Right lung (tissue), 5 donors: ENCODE results near the gene SCPEP1. TPM values are rescaled to one million over a fixed set of nuclear protein-coding genes. Genes with fewer than 3 reads are reported as not detected.

Experiments
- DNase-seq, 2 donors: peaks; one replicate each; pipeline ENCODE4 v3.0.0-alpha.2; 2013
- polyA plus RNA-seq, 5 donors: library from polyadenylated mRNA; unstranded; fragments of 120-200 nt; gene quantifications; one replicate each; pipeline versions ENCODE4 v1.2.1 to v1.2.3, GENCODE V29; 2013; ENCODE audit warnings: inconsistent platforms in 1 of 5, low replicate concordance in 1 of 5; ENCODE audit not compliant: insufficient read length in 5 of 5, insufficient read depth in 1 of 5

Gene SCPEP1
- polyA plus RNA-seq, 5 donors: 48.7 to 61.9 (median 54.9) TPM

- DNase-seq: no peak
These were observed 59.5 kb downstream of the SCPEP1 start for GRCh38 chr17:57037411-57037810.

DNA sequence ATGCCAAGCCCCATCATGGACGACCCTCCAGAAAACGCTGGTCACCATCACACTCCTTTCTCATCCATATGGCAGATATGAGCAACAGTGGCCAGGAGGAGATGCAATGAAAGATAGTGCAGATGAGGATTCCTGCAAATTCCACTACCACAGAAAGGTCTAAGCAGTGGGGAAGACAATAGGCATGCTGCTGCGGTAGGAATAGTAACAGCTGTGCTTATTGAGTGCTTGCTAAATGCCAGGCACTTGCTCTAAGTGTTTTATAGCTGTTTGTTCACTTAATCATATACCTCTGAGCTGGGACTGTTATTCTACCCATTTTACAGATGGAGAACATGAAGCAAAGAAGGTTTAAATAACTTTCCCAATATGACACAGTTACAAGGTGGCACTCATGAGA lies 60.6 kb downstream of the SCPEP1 start:
- no peak for DNase-seq

DNA sequence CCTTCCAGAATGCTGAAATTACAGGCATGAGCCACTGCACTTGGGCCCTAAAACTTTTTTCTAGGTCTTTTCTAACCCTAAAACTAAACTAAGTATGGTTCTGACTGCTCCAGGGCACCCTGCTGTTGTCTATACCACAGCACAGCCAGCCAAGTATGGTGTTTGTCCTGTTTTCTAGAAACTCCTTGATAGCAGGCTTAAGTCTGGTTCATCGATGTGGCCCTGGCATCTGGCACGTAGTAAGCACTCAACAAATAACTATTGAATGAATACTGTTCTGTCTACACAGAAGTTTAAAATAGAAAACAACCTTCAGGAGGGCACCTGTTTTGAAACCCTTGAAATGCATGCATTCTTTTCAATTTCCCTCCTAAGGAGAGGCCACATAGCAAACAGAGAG lies 62.6 kb downstream of the SCPEP1 start:
- DNase-seq: no peak

GRCh38 chr17:57043276-57043675 lies 65.3 kb downstream of the SCPEP1 start:
- no peak for DNase-seq

DNA sequence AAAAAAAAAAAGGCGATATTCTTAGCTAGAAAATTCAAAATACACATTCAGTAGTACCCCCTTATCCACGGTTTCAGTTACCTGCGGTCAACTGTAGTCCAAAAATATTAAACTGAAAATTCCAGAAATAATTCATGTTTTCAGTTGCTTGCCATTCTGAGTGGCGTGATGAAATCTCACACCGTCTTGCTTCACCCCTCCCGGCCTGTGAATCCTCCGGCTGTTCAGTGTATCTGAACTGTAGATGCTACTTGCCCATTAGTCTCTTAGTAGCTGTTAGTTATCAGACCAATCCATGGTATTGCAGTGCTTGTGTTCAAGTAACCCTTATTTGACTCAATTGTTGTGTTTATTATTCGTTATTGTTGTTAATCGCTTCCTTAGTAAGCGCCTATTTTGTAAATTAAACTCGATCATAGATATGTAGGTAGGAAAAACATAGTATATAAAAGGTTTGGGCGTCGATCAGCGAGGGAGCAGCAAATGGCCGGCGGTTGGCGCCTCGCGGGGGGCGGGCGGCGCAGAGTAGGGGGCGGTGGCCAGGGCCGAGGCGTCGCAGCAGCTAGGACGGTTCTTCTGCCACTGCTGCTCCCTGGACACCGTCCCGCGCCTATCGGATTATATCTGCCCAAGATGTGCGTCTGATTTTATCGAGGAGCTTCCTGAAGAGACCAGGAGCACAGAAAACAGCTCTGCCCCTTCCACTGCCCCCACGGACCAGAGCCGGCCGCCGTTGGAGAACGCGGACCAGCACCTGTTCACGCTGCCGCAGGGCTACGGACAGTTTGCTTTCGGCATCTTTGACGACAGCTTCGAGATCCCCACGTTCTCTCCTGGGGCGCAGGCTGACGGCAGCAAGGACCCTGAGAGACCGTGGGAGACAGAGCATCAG lies 67.3 kb downstream of the SCPEP1 start:
- DNase-seq: no peak

DNA sequence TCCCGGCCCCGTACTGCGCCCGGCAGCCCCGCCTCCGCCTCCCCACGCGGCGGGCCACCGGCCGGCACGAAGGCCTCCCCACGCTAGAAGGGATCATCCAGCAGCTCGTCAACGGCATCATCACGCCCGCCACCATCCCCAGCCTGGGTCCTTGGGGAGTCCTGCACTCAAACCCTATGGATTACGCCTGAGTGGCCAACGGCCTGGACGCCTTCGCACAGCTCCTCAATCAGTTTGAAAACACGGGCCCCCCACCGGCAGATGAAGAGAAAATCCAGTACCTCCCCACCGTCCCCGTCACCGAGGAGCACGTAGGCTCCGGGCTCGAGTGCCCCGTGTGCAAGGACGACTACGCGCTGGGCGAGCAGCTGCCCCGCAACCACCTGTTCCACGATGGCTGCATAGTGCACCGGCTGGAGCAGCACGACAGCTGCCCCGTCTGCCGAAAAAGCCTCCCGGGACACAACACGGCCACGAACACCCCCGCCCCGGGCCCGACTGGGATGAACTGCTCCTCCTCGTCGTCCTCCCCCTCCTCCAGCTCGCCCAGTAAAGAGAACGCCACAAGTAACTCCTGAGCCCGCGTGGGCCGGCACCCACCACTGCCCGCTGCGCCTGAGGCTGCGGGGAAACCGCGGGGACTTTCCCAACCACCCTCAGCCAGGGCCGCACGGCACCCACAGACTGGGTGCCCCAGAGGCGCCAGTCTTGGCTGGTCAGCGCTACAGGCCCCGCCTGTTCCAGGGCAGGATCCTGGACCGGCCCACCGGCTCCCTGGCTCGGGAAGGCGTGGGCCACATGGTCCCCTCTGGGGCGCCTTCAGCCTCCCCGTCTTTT lies 68.2 kb downstream of the SCPEP1 start:
- DNase-seq: no peak

DNA sequence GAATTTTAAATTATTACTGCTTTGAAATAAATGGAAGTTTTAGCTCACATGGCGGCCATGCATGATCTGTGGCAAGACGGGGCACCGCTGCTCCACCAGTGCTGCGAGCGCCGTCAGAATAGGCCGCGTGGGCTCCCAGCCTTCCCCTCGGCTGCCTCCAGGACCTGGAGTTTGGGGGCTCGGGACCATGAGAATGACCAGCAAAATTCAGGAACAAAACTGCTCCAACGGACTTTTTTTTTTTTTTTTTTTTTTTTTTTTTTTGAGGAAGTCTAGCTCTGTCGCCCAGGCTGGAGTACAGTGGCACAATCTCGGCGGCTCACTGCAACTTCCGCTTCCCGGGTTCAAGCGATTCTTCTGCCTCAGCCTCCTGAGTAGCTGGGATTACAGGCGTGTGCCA lies 68.8 kb downstream of the SCPEP1 start:
- no peak for DNase-seq

DNA sequence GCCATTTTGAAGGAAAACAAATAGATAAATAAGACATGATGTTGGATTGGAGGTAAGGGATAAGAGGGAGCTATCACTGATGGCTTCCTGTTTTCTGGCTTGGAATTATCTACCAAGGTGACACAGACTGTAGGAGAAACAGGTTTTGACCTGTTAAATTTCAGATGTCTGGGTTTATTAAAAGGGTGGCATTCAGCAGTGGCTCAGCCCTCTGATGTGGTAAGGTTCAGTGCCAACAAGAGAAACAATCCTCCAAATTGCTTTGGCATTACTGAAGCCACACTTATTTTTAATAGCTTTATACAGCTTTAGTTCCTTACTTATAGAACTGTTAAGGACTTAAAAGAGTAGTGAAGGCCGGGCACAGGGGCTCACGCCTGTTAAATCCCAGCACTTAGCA lies 70.2 kb downstream of the SCPEP1 start:
- no peak for DNase-seq

DNA sequence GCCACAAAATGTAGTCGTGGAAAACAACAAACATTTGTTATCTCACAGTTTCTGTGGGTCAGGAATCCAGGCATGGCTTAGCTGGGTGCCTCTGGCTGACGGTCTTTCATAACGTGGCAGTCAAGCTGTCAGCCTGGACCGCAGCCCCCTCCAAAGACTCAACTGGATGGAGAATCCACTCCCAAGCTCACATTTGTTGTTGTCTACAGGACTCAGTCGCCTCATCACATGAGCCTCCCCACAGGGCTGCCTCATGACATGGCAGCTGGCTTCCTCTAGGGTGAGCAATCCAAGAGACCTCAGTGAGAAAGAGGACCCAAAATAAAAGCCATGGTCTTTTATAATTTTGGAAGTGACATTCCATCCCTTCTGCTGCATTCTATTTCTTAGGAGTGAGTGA lies 72.4 kb downstream of the SCPEP1 start:
- DNase-seq: no peak

- no peak for DNase-seq
These were observed 74.0 kb downstream of the SCPEP1 start for GRCh38 chr17:57051886-57052361.

Other genes starting within 250 kb of the SCPEP1 start
- gene C17orf67, start 144.2 kb upstream of the SCPEP1 start, polyA plus RNA-seq: 1 to 10 TPM; 2.6 to 5.3 (median 3.3) TPM
- 10 to 100 TPM in 4 of 5 donors, 1 to 10 TPM in 1; 7.5 to 14.4 (median 12.1) TPM for gene DGKE, start 144.0 kb upstream of the SCPEP1 start, polyA plus RNA-seq
- 10 to 100 TPM; 35.1 to 48.5 (median 45.2) TPM for gene TRIM25, start 64.1 kb upstream of the SCPEP1 start, polyA plus RNA-seq
- gene COIL, start 17.1 kb upstream of the SCPEP1 start, polyA plus RNA-seq: 10 to 100 TPM; 26.2 to 35.4 (median 30.9) TPM
- gene AKAP1, start 107.1 kb downstream of the SCPEP1 start, polyA plus RNA-seq: 10 to 100 TPM; 35.3 to 57.6 (median 47.4) TPM